ENCODE measurements around the gene FOXA2. TPM values are rescaled to one million over a fixed set of nuclear protein-coding genes. Genes with fewer than 3 reads are reported as not detected.

FOXA2 gene
- total and polyA plus RNA-seq, 2 of the 13 experiments (the other 11 are each of a cell fraction or from before 2014, with no cell fraction given) = 8.8 to 12.2 TPM

- TF ChIP-seq THAP9 (CRISPR knock-in tag; IDR thresholded peaks at IDR 0.05; ENCODE audit: borderline replicate concordance) (0 out of 2 replicates have a peak, but pooled peaks have one; percentile 32), HNF1A (IDR thresholded peaks at IDR 0.05; ENCODE audit: low read depth) (no peak), HNF1A (CRISPR knock-in tag; IDR thresholded peaks at IDR 0.05; ENCODE audit: borderline replicate concordance) (no peak), ZNF543 (CRISPR knock-in tag; IDR thresholded peaks at IDR 0.05) (no peak), ZNF839 (CRISPR knock-in tag; IDR thresholded peaks at IDR 0.05; ENCODE audit: borderline replicate concordance) (no peak), ZNF619 (CRISPR knock-in tag; IDR thresholded peaks at IDR 0.05) (no peak), ZNF44 (CRISPR knock-in tag; IDR thresholded peaks at IDR 0.05) (no peak), ZSCAN9 (CRISPR knock-in tag; IDR thresholded peaks at IDR 0.05; ENCODE audit: borderline replicate concordance) (no peak)
Measured at GRCh38 chr20:22581437-22582385, 2.7 kb downstream of the FOXA2 start (continued).
